DOHH2 (cell line): Measurements from ENCODE around the gene CFAP100.

Experiments
- H3F3A ChIP-seq: fragments of 200-600 bp; sonication (generic), shearing (Covaris generic); 2 replicates; pipeline ENCODE4 v1.6.0; 2016; ENCODE audit warnings: antibody characterized with exemption, mild to moderate bottlenecking; ENCODE audit not compliant: control insufficient read depth, insufficient read depth
- H3K27ac ChIP-seq: fragments of 200-600 bp; sonication (generic); 2 replicates; pipeline ENCODE4 v1.5.1; 2014; ENCODE audit warnings: low read depth, mild to moderate bottlenecking, low read length, moderate library complexity
- H3K27me3 ChIP-seq: fragments of 200-600 bp; sonication (generic); 2 replicates; pipeline ENCODE4 v1.6.1; 2014; ENCODE audit warnings: mild to moderate bottlenecking, low read length, mixed read lengths; ENCODE audit not compliant: control insufficient read depth
- H3K36me3 ChIP-seq: fragments of 200-600 bp; sonication (generic); 2 replicates; pipeline ENCODE4 v1.6.1; 2014; ENCODE audit warnings: mild to moderate bottlenecking, low read length, moderate library complexity, mixed read lengths; ENCODE audit not compliant: control insufficient read depth
- H3K4me1 ChIP-seq: fragments of 200-600 bp; sonication (generic); 2 replicates; pipeline ENCODE4 v1.6.1; 2014; ENCODE audit warnings: mild to moderate bottlenecking, low read length, mixed read lengths; ENCODE audit not compliant: control insufficient read depth
- H3K4me2 ChIP-seq: fragments of 200-600 bp; sonication (generic); 2 replicates; pipeline ENCODE4 v1.6.0; 2014; ENCODE audit warnings: mild to moderate bottlenecking, low read length, moderate library complexity
- H3K4me3 ChIP-seq: fragments of 200-600 bp; sonication (generic); 2 replicates; pipeline ENCODE4 v1.5.1; 2014; ENCODE audit warnings: mild to moderate bottlenecking, low read length, mixed read lengths
- H3K79me2 ChIP-seq: fragments of 200-600 bp; sonication (generic); 2 replicates; pipeline ENCODE4 v1.6.1; 2014; ENCODE audit warnings: mild to moderate bottlenecking, low read length, mixed read lengths; ENCODE audit not compliant: control insufficient read depth
- H3K9me2 ChIP-seq: fragments of 200-600 bp; sonication (generic); replicated peaks from 2 replicates; pipeline ENCODE4 v1.6.1; 2014; ENCODE audit warnings: mild to moderate bottlenecking, low read length, mixed read lengths; ENCODE audit not compliant: control insufficient read depth
- H3K9me3 ChIP-seq: fragments of 200-600 bp; sonication (generic); 2 replicates; pipeline ENCODE4 v1.6.1; 2014; ENCODE audit warnings: antibody characterized with exemption, low read length, mixed read lengths; ENCODE audit not compliant: control insufficient read depth, insufficient read depth
- H4K20me1 ChIP-seq: fragments of 200-600 bp; sonication (generic); 2 replicates; pipeline ENCODE4 v1.6.0; 2014; ENCODE audit warnings: low read depth, mild to moderate bottlenecking, antibody characterized with exemption, low read length, moderate library complexity; ENCODE audit not compliant: control insufficient read depth, insufficient read depth
- CTCF ChIP-seq: fragments of 200-600 bp; sonication (generic); IDR thresholded peaks from one replicate; pipeline ENCODE4 v1.5.1; 2014; ENCODE audit warnings: antibody characterized with exemption, mild to moderate bottlenecking, low read depth, low read length; ENCODE audit not compliant: poor library complexity, severe bottlenecking
- EZH2phosphoT487 ChIP-seq: fragments of 200-600 bp; sonication (generic); IDR thresholded peaks from 2 replicates; pipeline ENCODE4 v1.6.1; 2017; ENCODE audit warnings: borderline replicate concordance, mild to moderate bottlenecking, antibody characterized with exemption, low read length, moderate library complexity, mixed read lengths

The CFAP100 gene

GRCh38 chr3:126369490-126369889 lies 25.2 kb upstream of the CFAP100 start:
- Histone ChIP-seq H3K9me3 (no peaks in the 10 kb centered on the region), H3K9me2 (no peaks in the 10 kb centered on the region), H4K20me1 (no peaks in the 10 kb centered on the region), H3K4me3 (no peak overlapping the region), H3K79me2 (no peaks in the 10 kb centered on the region), H3F3A (no peaks in the 10 kb centered on the region), H3K27ac (no peak overlapping the region), H3K4me1 (no peaks in the 10 kb centered on the region), H3K4me2 (no peak overlapping the region), H3K27me3 (no peaks in the 10 kb centered on the region), H3K36me3 (no peaks in the 10 kb centered on the region)
- TF ChIP-seq CTCF (peak; percentile 38), EZH2phosphoT487 (no peak)

- H3K4me1 ChIP-seq, result no peaks in the 10 kb centered on the region
- H3K36me3 ChIP-seq, result no peaks in the 10 kb centered on the region
- no peak overlapping the region for H3K4me2 ChIP-seq
- H3K27me3 ChIP-seq, result no peaks in the 10 kb centered on the region
- no peaks in the 10 kb centered on the region for H3K9me3 ChIP-seq
- no peak overlapping the region for H3K27ac ChIP-seq
- H3F3A ChIP-seq, result no peaks in the 10 kb centered on the region
- no peaks in the 10 kb centered on the region for H4K20me1 ChIP-seq
- H3K4me3 ChIP-seq, result no peak overlapping the region
- no peaks in the 10 kb centered on the region for H3K79me2 ChIP-seq
- TF ChIP-seq EZH2phosphoT487 (no peak), CTCF (no peak)
- no peaks in the 10 kb centered on the region for H3K9me2 ChIP-seq
Measured at GRCh38 chr3:126370055-126370454, 24.7 kb upstream of the CFAP100 start.

- Histone ChIP-seq H3F3A (no peaks in the 10 kb centered on the region), H3K27me3 (no peaks in the 10 kb centered on the region), H3K9me3 (no peaks in the 10 kb centered on the region), H3K36me3 (no peaks in the 10 kb centered on the region), H3K9me2 (no peaks in the 10 kb centered on the region), H3K4me3 (no peak overlapping the region), H3K4me1 (no peaks in the 10 kb centered on the region), H3K4me2 (no peak overlapping the region), H4K20me1 (no peaks in the 10 kb centered on the region), H3K79me2 (no peaks in the 10 kb centered on the region), H3K27ac (no peak overlapping the region)
- TF ChIP-seq EZH2phosphoT487, result no peak
- TF ChIP-seq CTCF, result no peak
Measured at GRCh38 chr3:126370606-126371005, 24.1 kb upstream of the CFAP100 start.
